ENCODE data around the gene GOLT1A. TPM values are rescaled to one million over a fixed set of nuclear protein-coding genes. Genes with fewer than 3 reads are reported as not detected.

The GOLT1A gene
- polyA plus RNA-seq, 1 donor from 2014 or later = not detected

- H3K36me3 ChIP-seq (ENCODE audit: insufficient read depth, low read length) = no peaks in the 10 kb centered on the region
- TF ChIP-seq REST (IDR thresholded peaks at IDR 0.05; ENCODE audit: borderline replicate concordance) (no peak), POLR2AphosphoS5 (IDR thresholded peaks at IDR 0.05) (no peak), CTCF (IDR thresholded peaks at IDR 0.05; ENCODE audit: poor library complexity, severe bottlenecking) (no peak), EZH2 (IDR thresholded peaks at IDR 0.05; ENCODE audit: borderline replicate concordance, insufficient read depth, low read length, poor library complexity, severe bottlenecking) (no peak), MXI1 (conservative IDR thresholded peaks at IDR 0.05; ENCODE audit: poor library complexity, severe bottlenecking) (no peak), RAD21 (conservative IDR thresholded peaks at IDR 0.05) (no peak)
These were observed 4.8 kb upstream of the GOLT1A start for GRCh38 chr1:204218552-204218951.

GRCh38 chr1:204217648-204218000 lies 3.8 kb upstream of the GOLT1A start:
- Histone ChIP-seq H3K79me2 (replicated peaks; ENCODE audit: insufficient read depth, low read length) (no peaks in the 10 kb centered on the region), H3K4me3 (ENCODE audit: low read length) (no peak overlapping the region), H3K27ac (ENCODE audit: low read length) (no peak overlapping the region), H3F3A (ENCODE audit: insufficient read depth, low read length, poor library complexity, severe bottlenecking) (no peaks in the 10 kb centered on the region), H2AFZ (ENCODE audit: low read depth, low read length) (no peak overlapping the region), H3K4me2 (ENCODE audit: low read length) (no peak overlapping the region), H3K9ac (ENCODE audit: low read length) (no peak overlapping the region), H4K20me1 (ENCODE audit: insufficient read depth) (no peaks in the 10 kb centered on the region), H3K9me2 (ENCODE audit: insufficient read depth, low read length) (no peaks in the 10 kb centered on the region), H3K9me3 (ENCODE audit: low read length) (no peaks in the 10 kb centered on the region), H3K27me3 (ENCODE audit: insufficient read depth, low read depth, low read length) (peaks cover 16% of the 10 kb centered on the region), H3K36me3 (ENCODE audit: insufficient read depth, low read length) (no peaks in the 10 kb centered on the region)
- no peak for TF ChIP-seq SMC3 (conservative IDR thresholded peaks at IDR 0.05; ENCODE audit: poor library complexity)
- TF ChIP-seq EP300 (conservative IDR thresholded peaks at IDR 0.05; ENCODE audit: poor library complexity, severe bottlenecking) = no peak
- TF ChIP-seq RAD21 (conservative IDR thresholded peaks at IDR 0.05) = no peak
- TF ChIP-seq TAF1 (IDR thresholded peaks at IDR 0.05; ENCODE audit: low read depth) = no peak
- TF ChIP-seq CTCF (IDR thresholded peaks at IDR 0.05; ENCODE audit: poor library complexity, severe bottlenecking) = no peak
- TF ChIP-seq REST (IDR thresholded peaks at IDR 0.05; ENCODE audit: borderline replicate concordance) = no peak
- TF ChIP-seq MXI1 (conservative IDR thresholded peaks at IDR 0.05; ENCODE audit: poor library complexity, severe bottlenecking) = no peak
- no peak for TF ChIP-seq EZH2 (IDR thresholded peaks at IDR 0.05; ENCODE audit: borderline replicate concordance, insufficient read depth, low read length, poor library complexity, severe bottlenecking)
- no peak for TF ChIP-seq POLR2AphosphoS5 (IDR thresholded peaks at IDR 0.05)

More at GRCh38 chr1:204218552-204218951, 4.8 kb upstream of the GOLT1A start:
- H2AFZ ChIP-seq (ENCODE audit: low read depth, low read length) = no peak overlapping the region
- H3K9me3 ChIP-seq (ENCODE audit: low read length) = no peaks in the 10 kb centered on the region
- H3K4me3 ChIP-seq (ENCODE audit: low read length) = no peak overlapping the region
- H3K9me2 ChIP-seq (ENCODE audit: insufficient read depth, low read length) = no peaks in the 10 kb centered on the region
- H3K9ac ChIP-seq (ENCODE audit: low read length) = no peak overlapping the region
- no peak overlapping the region for H3K4me2 ChIP-seq (ENCODE audit: low read length)
- no peak overlapping the region for H3K27ac ChIP-seq (ENCODE audit: low read length)
- no peaks in the 10 kb centered on the region for H3K79me2 ChIP-seq (replicated peaks; ENCODE audit: insufficient read depth, low read length)
- H3K27me3 ChIP-seq (ENCODE audit: insufficient read depth, low read depth, low read length) = peaks cover 6% of the 10 kb centered on the region
- no peaks in the 10 kb centered on the region for H3F3A ChIP-seq (ENCODE audit: insufficient read depth, low read length, poor library complexity, severe bottlenecking)
- no peaks in the 10 kb centered on the region for H4K20me1 ChIP-seq (ENCODE audit: insufficient read depth)

All from neural cell (in vitro differentiated cells).